ENCODE results near the gene DDX42.

GRCh38 chr17:63833026-63833740 lies 59.2 kb downstream of the DDX42 start:
- TF ChIP-seq CTCF (conservative IDR thresholded peaks at IDR 0.05; ENCODE audit: low read depth in 2 of 2) (no peak), REST (IDR thresholded peaks at IDR 0.05; ENCODE audit: unreplicated experiment) (no peak), POLR2AphosphoS5 (IDR thresholded peaks at IDR 0.05; ENCODE audit: low read depth) (peak; percentile 22; the same call in 1 of the 2 replicates), EZH2 (IDR thresholded peaks at IDR 0.05; ENCODE audit: low read depth, unreplicated experiment) (no peak), JUNB (IDR thresholded peaks at IDR 0.05; ENCODE audit: unreplicated experiment) (no peak), EZH2phosphoT487 (IDR thresholded peaks at IDR 0.05; ENCODE audit: unreplicated experiment) (no peak), CREB1 (CRISPR knock-in tag; IDR thresholded peaks at IDR 0.05; ENCODE audit: low read depth) (no peak), ZNF114 (CRISPR knock-in tag; IDR thresholded peaks at IDR 0.05) (no peak), ETS1 (IDR thresholded peaks at IDR 0.05) (no peak)
